ENCODE data around the gene IL17D.

IL17D gene

DNA sequence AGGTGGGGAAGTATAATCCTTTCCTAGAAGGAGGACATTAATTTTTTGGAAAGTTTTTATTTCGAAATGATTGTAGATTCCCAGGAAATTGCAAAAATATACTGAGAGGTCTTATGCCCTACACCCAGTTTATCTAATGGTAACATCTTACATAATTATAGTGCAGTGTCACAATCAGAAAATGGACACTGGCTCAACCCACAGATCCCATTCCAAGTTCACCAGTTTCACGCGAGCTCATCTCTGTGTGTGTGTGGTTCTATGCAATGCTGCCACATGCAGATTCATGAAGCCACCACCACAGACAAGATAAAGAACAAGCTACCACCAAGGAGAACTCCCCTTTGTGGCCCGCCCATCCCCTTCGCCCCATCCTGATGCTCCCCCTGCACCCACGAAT, 24.4 kb downstream of the IL17D start:
- no peak for TF ChIP-seq PPARA (CRISPR knock-in tag; IDR thresholded peaks at IDR 0.05; ENCODE audit: borderline replicate concordance)
- no peak for TF ChIP-seq ZNF8 (CRISPR knock-in tag; IDR thresholded peaks at IDR 0.05)
- no peak for TF ChIP-seq TOX (CRISPR knock-in tag; IDR thresholded peaks at IDR 0.05; ENCODE audit: borderline replicate concordance)
- no peak for TF ChIP-seq TSHZ2 (CRISPR knock-in tag; IDR thresholded peaks at IDR 0.05)
- TF ChIP-seq TCF4 (CRISPR knock-in tag; IDR thresholded peaks at IDR 0.05; ENCODE audit: borderline replicate concordance), result no peak
- TF ChIP-seq SNAI2 (CRISPR knock-in tag; IDR thresholded peaks at IDR 0.05), result no peak
- no peak for TF ChIP-seq ZC3H10 (CRISPR knock-in tag; IDR thresholded peaks at IDR 0.05)
- TF ChIP-seq, protein P1, sequence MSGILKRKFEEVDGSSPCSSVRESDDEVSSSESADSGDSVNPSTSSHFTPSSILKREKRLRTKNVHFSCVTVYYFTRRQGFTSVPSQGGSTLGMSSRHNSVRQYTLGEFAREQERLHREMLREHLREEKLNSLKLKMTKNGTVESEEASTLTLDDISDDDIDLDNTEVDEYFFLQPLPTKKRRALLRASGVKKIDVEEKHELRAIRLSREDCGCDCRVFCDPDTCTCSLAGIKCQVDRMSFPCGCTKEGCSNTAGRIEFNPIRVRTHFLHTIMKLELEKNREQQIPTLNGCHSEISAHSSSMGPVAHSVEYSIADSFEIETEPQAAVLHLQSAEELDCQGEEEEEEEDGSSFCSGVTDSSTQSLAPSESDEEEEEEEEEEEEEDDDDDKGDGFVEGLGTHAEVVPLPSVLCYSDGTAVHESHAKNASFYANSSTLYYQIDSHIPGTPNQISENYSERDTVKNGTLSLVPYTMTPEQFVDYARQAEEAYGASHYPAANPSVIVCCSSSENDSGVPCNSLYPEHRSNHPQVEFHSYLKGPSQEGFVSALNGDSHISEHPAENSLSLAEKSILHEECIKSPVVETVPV (CRISPR knock-in tag; IDR thresholded peaks at IDR 0.05), result no peak
- TF ChIP-seq ZNF70 (CRISPR knock-in tag; IDR thresholded peaks at IDR 0.05), result no peak
- no peak for ATAC-seq

GRCh38 chr13:20728579-20729311, 25.2 kb downstream of the IL17D start:
- ATAC-seq, result no peak
- no peak for TF ChIP-seq BACH2 (CRISPR knock-in tag; IDR thresholded peaks at IDR 0.05; ENCODE audit: borderline replicate concordance)
- no peak for TF ChIP-seq PATZ1 (CRISPR knock-in tag; IDR thresholded peaks at IDR 0.05; ENCODE audit: borderline replicate concordance)
- no peak for TF ChIP-seq TOX (CRISPR knock-in tag; IDR thresholded peaks at IDR 0.05; ENCODE audit: borderline replicate concordance)
- no peak for TF ChIP-seq POU6F1 (CRISPR knock-in tag; IDR thresholded peaks at IDR 0.05; ENCODE audit: borderline replicate concordance, low read depth)
- no peak for TF ChIP-seq ZNF8 (CRISPR knock-in tag; IDR thresholded peaks at IDR 0.05)
- TF ChIP-seq, protein P2, sequence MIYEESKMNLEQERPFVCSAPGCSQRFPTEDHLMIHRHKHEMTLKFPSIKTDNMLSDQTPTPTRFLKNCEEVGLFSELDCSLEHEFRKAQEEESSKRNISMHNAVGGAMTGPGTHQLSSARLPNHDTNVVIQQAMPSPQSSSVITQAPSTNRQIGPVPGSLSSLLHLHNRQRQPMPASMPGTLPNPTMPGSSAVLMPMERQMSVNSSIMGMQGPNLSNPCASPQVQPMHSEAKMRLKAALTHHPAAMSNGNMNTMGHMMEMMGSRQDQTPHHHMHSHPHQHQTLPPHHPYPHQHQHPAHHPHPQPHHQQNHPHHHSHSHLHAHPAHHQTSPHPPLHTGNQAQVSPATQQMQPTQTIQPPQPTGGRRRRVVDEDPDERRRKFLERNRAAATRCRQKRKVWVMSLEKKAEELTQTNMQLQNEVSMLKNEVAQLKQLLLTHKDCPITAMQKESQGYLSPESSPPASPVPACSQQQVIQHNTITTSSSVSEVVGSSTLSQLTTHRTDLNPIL (CRISPR knock-in tag; IDR thresholded peaks at IDR 0.05; ENCODE audit: low read depth), result no peak
- no peak for TF ChIP-seq ZFP30 (CRISPR knock-in tag; IDR thresholded peaks at IDR 0.05)
- TF ChIP-seq, protein P1 (CRISPR knock-in tag; IDR thresholded peaks at IDR 0.05), result no peak
- no peak for TF ChIP-seq CSDC2 (CRISPR knock-in tag; IDR thresholded peaks at IDR 0.05)
- no peak for TF ChIP-seq ISL1 (CRISPR knock-in tag; IDR thresholded peaks at IDR 0.05)
- TF ChIP-seq TCF4 (CRISPR knock-in tag; IDR thresholded peaks at IDR 0.05; ENCODE audit: borderline replicate concordance), result no peak
- no peak for TF ChIP-seq RARB (CRISPR knock-in tag; IDR thresholded peaks at IDR 0.05)
- TF ChIP-seq SNAI2 (CRISPR knock-in tag; IDR thresholded peaks at IDR 0.05), result no peak
- TF ChIP-seq ZFP3 (CRISPR knock-in tag; IDR thresholded peaks at IDR 0.05), result no peak
- TF ChIP-seq ZNF565 (CRISPR knock-in tag; conservative IDR thresholded peaks at IDR 0.05; ENCODE audit: low read depth), result no peak
